ENCODE results near the gene NOL7.

The NOL7 gene

DNA sequence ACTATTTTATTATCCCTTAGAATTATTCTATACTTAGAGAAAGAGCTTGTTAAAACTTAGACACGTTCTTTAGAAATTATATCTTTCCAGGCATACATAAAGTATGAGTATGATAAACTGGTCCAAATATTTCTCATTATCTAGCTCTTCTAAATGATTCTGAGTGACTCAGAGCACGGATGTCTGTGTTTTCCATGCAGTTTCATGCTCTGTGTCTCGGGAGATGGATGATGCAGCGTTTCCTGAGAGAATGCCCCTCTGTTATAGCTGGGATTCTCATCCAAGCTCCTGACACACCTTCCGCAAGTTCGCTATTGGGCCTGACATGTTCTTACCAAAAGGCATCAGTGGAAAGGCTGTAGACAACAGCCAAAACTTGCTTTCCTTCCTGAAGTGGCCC, 21.4 kb upstream of the NOL7 start:
- H3K4me2 ChIP-seq (ENCODE audit: low read length): no peak overlapping the region
- H3K4me3 ChIP-seq (ENCODE audit: low read length): no peak overlapping the region
- TF ChIP-seq CTCF (IDR thresholded peaks at IDR 0.05; ENCODE audit: low read depth, low read length, poor library complexity, severe bottlenecking) (no peak), EZH2phosphoT487 (IDR thresholded peaks at IDR 0.05; ENCODE audit: borderline replicate concordance, low read length) (no peak)
- H3K36me3 ChIP-seq (ENCODE audit: control insufficient read depth, low read length): peaks cover 18% of the 10 kb centered on the region
- H3K27ac ChIP-seq (ENCODE audit: low read depth, low read length): no peak overlapping the region
- no peaks in the 10 kb centered on the region for H3K9me2 ChIP-seq (replicated peaks; ENCODE audit: control insufficient read depth, low read length)
- H3K4me1 ChIP-seq (ENCODE audit: control insufficient read depth, low read length): no peaks in the 10 kb centered on the region
- H3F3A ChIP-seq (ENCODE audit: control insufficient read depth, insufficient read depth): no peaks in the 10 kb centered on the region
- H3K27me3 ChIP-seq (ENCODE audit: control insufficient read depth, low read length): no peaks in the 10 kb centered on the region
- H4K20me1 ChIP-seq (ENCODE audit: control insufficient read depth, insufficient read depth, low read depth, low read length): no peaks in the 10 kb centered on the region
- H3K9me3 ChIP-seq (ENCODE audit: control insufficient read depth, insufficient read depth, low read length): no peaks in the 10 kb centered on the region
- H3K79me2 ChIP-seq (ENCODE audit: control insufficient read depth, low read length): no peaks in the 10 kb centered on the region

DNA sequence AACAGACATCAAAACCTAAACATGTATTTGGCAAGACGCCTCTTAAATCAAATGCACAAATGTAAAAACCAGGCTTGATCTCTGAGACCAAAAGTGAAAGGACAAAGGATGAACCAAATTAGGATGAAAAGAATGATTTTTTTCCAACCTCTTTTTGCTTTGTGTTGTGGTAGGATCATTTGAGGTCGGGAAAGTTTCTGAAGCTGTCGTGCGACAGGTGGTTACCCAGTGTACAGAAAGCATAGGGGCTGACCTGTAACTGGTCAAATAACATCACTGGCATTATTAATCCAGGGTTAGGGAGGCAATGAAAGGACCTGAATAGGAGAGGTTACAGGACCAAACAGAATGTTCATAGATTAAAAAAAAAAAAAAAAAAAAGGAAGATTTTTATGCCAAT, 18.1 kb upstream of the NOL7 start:
- no peak overlapping the region for H3K4me3 ChIP-seq (ENCODE audit: low read length)
- H4K20me1 ChIP-seq (ENCODE audit: control insufficient read depth, insufficient read depth, low read depth, low read length): no peaks in the 10 kb centered on the region
- no peaks in the 10 kb centered on the region for H3K9me2 ChIP-seq (replicated peaks; ENCODE audit: control insufficient read depth, low read length)
- no peaks in the 10 kb centered on the region for H3F3A ChIP-seq (ENCODE audit: control insufficient read depth, insufficient read depth)
- no peaks in the 10 kb centered on the region for H3K4me1 ChIP-seq (ENCODE audit: control insufficient read depth, low read length)
- TF ChIP-seq EZH2phosphoT487 (IDR thresholded peaks at IDR 0.05; ENCODE audit: borderline replicate concordance, low read length) (no peak), CTCF (IDR thresholded peaks at IDR 0.05; ENCODE audit: low read depth, low read length, poor library complexity, severe bottlenecking) (no peak)
- no peak overlapping the region for H3K4me2 ChIP-seq (ENCODE audit: low read length)
- H3K36me3 ChIP-seq (ENCODE audit: control insufficient read depth, low read length): peaks cover 18% of the 10 kb centered on the region
- no peaks in the 10 kb centered on the region for H3K27me3 ChIP-seq (ENCODE audit: control insufficient read depth, low read length)
- no peaks in the 10 kb centered on the region for H3K79me2 ChIP-seq (ENCODE audit: control insufficient read depth, low read length)
- no peaks in the 10 kb centered on the region for H3K9me3 ChIP-seq (ENCODE audit: control insufficient read depth, insufficient read depth, low read length)
- H3K27ac ChIP-seq (ENCODE audit: low read depth, low read length): no peak overlapping the region

DNA sequence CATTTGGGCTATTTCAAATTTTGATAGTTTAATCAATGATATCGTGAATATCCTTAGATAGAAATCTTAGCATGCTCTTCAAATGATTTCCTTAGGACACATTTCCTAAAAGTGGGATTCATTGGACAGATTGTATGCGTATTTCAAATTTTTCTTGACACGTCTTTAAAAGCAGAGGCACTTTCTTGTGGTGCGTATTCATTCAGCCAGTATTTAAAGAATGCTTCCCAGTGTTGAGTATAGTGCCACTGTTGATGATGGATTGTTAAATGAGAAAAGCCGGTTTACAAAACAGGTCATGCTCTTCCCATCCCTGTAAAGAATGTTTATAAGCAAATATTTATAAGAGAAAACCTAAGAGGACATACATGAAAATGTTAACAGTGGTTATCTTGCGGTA, 15.1 kb upstream of the NOL7 start:
- TF ChIP-seq CTCF (IDR thresholded peaks at IDR 0.05; ENCODE audit: low read depth, low read length, poor library complexity, severe bottlenecking) (no peak), EZH2phosphoT487 (IDR thresholded peaks at IDR 0.05; ENCODE audit: borderline replicate concordance, low read length) (no peak)
- peaks cover 11% of the 10 kb centered on the region for H3K36me3 ChIP-seq (ENCODE audit: control insufficient read depth, low read length)
- no peaks in the 10 kb centered on the region for H3K4me1 ChIP-seq (ENCODE audit: control insufficient read depth, low read length)

GRCh38 chr6:13604135-13604534, 11.0 kb upstream of the NOL7 start:
- H3K9me3 ChIP-seq (ENCODE audit: control insufficient read depth, insufficient read depth, low read length): no peaks in the 10 kb centered on the region
- H4K20me1 ChIP-seq (ENCODE audit: control insufficient read depth, insufficient read depth, low read depth, low read length): no peaks in the 10 kb centered on the region
- H3K4me2 ChIP-seq (ENCODE audit: low read length): no peak overlapping the region
- H3K9me2 ChIP-seq (replicated peaks; ENCODE audit: control insufficient read depth, low read length): no peaks in the 10 kb centered on the region
- TF ChIP-seq CTCF (IDR thresholded peaks at IDR 0.05; ENCODE audit: low read depth, low read length, poor library complexity, severe bottlenecking) (no peak), EZH2phosphoT487 (IDR thresholded peaks at IDR 0.05; ENCODE audit: borderline replicate concordance, low read length) (no peak)
- H3K4me1 ChIP-seq (ENCODE audit: control insufficient read depth, low read length): no peaks in the 10 kb centered on the region
- H3K4me3 ChIP-seq (ENCODE audit: low read length): no peak overlapping the region
- H3K79me2 ChIP-seq (ENCODE audit: control insufficient read depth, low read length): no peaks in the 10 kb centered on the region
- peaks cover 6% of the 10 kb centered on the region; the same call in 1 of the 2 replicates for H3K36me3 ChIP-seq (ENCODE audit: control insufficient read depth, low read length)
- no peaks in the 10 kb centered on the region for H3F3A ChIP-seq (ENCODE audit: control insufficient read depth, insufficient read depth)
- H3K27me3 ChIP-seq (ENCODE audit: control insufficient read depth, low read length): no peaks in the 10 kb centered on the region
- H3K27ac ChIP-seq (ENCODE audit: low read depth, low read length): no peak overlapping the region

More for the DNA sequence above, 15.1 kb upstream of the NOL7 start:
- no peak overlapping the region for H3K4me3 ChIP-seq (ENCODE audit: low read length)
- H3F3A ChIP-seq (ENCODE audit: control insufficient read depth, insufficient read depth): no peaks in the 10 kb centered on the region
- no peaks in the 10 kb centered on the region for H4K20me1 ChIP-seq (ENCODE audit: control insufficient read depth, insufficient read depth, low read depth, low read length)
- no peak overlapping the region for H3K27ac ChIP-seq (ENCODE audit: low read depth, low read length)
- H3K9me3 ChIP-seq (ENCODE audit: control insufficient read depth, insufficient read depth, low read length): no peaks in the 10 kb centered on the region
- no peaks in the 10 kb centered on the region for H3K79me2 ChIP-seq (ENCODE audit: control insufficient read depth, low read length)
- H3K4me2 ChIP-seq (ENCODE audit: low read length): no peak overlapping the region
- H3K9me2 ChIP-seq (replicated peaks; ENCODE audit: control insufficient read depth, low read length): no peaks in the 10 kb centered on the region
- no peaks in the 10 kb centered on the region for H3K27me3 ChIP-seq (ENCODE audit: control insufficient read depth, low read length)
